ENCODE results near the gene PACSIN1.
A peak's percentile ranks its signal among the peaks of the same experiment; 100 is the strongest.

Gene PACSIN1

GRCh38 chr6:34465531-34466241, at the start of gene PACSIN1:
Gene PACSIN1 (plus strand): TSS chr6:34466076. CDS start chr6:34526306, 60,230 bp downstream.
- no peak for DNase-seq (ENCODE audit: low read depth in 2 of 2)

- no peak for DNase-seq (ENCODE audit: low read depth in 2 of 2)
These were observed 49.0 kb upstream of the PACSIN1 start for GRCh38 chr6:34416877-34417371.

- DNase-seq (ENCODE audit: low read depth in 2 of 2): no peak
These were observed 47.5 kb upstream of the PACSIN1 start for GRCh38 chr6:34418367-34418766.

GRCh38 chr6:34423254-34423653, 42.6 kb upstream of the PACSIN1 start:
- no peak for DNase-seq (ENCODE audit: low read depth in 2 of 2)

- no peak for DNase-seq (ENCODE audit: low read depth in 2 of 2)
These were observed 41.4 kb upstream of the PACSIN1 start for GRCh38 chr6:34424200-34425131.

- no peak for DNase-seq (ENCODE audit: low read depth in 2 of 2)
These were observed 40.8 kb upstream of the PACSIN1 start for GRCh38 chr6:34425132-34425497.

GRCh38 chr6:34425498-34426410, 40.1 kb upstream of the PACSIN1 start, which contains the start of gene RPS10:
Gene RPS10 (minus strand): TSS chr6:34426069. CDS start chr6:34425221, 848 bp downstream.
- peak; percentile 78 to 81 for DNase-seq (ENCODE audit: low read depth in 2 of 2)

GRCh38 chr6:34435916-34436315, 30.0 kb upstream of the PACSIN1 start:
- no peak for DNase-seq (ENCODE audit: low read depth in 2 of 2)

- DNase-seq (ENCODE audit: low read depth in 2 of 2): no peak
These were observed 28.9 kb upstream of the PACSIN1 start for GRCh38 chr6:34436803-34437643.

GRCh38 chr6:34437644-34437970, 28.3 kb upstream of the PACSIN1 start:
- no peak for DNase-seq (ENCODE audit: low read depth in 2 of 2)

GRCh38 chr6:34438705-34439104, 27.2 kb upstream of the PACSIN1 start:
- no peak for DNase-seq (ENCODE audit: low read depth in 2 of 2)

- DNase-seq (ENCODE audit: low read depth in 2 of 2): no peak
These were observed 26.4 kb upstream of the PACSIN1 start for GRCh38 chr6:34439442-34439841.

GRCh38 chr6:34441526-34441925, 24.4 kb upstream of the PACSIN1 start:
- no peak for DNase-seq (ENCODE audit: low read depth in 2 of 2)

GRCh38 chr6:34445313-34445860, 20.5 kb upstream of the PACSIN1 start:
- no peak for DNase-seq (ENCODE audit: low read depth in 2 of 2)

- no peak for DNase-seq (ENCODE audit: low read depth in 2 of 2)
These were observed 18.5 kb upstream of the PACSIN1 start for GRCh38 chr6:34447386-34447785.

GRCh38 chr6:34447910-34448309, 18.0 kb upstream of the PACSIN1 start:
- no peak for DNase-seq (ENCODE audit: low read depth in 2 of 2)

- DNase-seq (ENCODE audit: low read depth in 2 of 2): no peak
These were observed 14.7 kb upstream of the PACSIN1 start for GRCh38 chr6:34451192-34451591.

- DNase-seq (ENCODE audit: low read depth in 2 of 2): no peak
These were observed 10.0 kb upstream of the PACSIN1 start for GRCh38 chr6:34455831-34456230.

- no peak for DNase-seq (ENCODE audit: low read depth in 2 of 2)
These were observed 8.5 kb upstream of the PACSIN1 start for GRCh38 chr6:34457382-34457741.
